Small intestine (tissue), 7 donors: ENCODE measurements around the gene AMMECR1. TPM values are rescaled to one million over a fixed set of nuclear protein-coding genes. Genes with fewer than 3 reads are reported as not detected.

Experiments
- DNase-seq, 2 donors: peaks; one replicate each; pipeline versions ENCODE4 v3.0.0 to v3.0.0-alpha.2; 2013
- FAIRE-seq: peaks from 2 replicates; lab custom pipeline; 2012; peaks lifted over from hg19 to GRCh38; lab: Jason Lieb, UNC
- H3K27ac ChIP-seq, 3 donors: one replicate each; pipeline ENCODE4 v1.5.1; 2013; ENCODE audit warnings: low read length in 2 of 3, mild to moderate bottlenecking in 2 of 3, control low read depth in 1 of 3, inconsistent platforms in 1 of 3, low read depth in 1 of 3, moderate library complexity in 1 of 3
- H3K27me3 ChIP-seq, 3 donors: one replicate each; pipeline ENCODE4 v1.6.1; 2013; ENCODE audit warnings: low read length in 3 of 3, inconsistent platforms in 1 of 3; ENCODE audit not compliant: control insufficient read depth in 3 of 3, insufficient read depth in 3 of 3
- H3K36me3 ChIP-seq, 3 donors: one replicate each; pipeline ENCODE4 v1.6.1; 2013; ENCODE audit warnings: low read length in 3 of 3, inconsistent platforms in 1 of 3, low read depth in 1 of 3, mild to moderate bottlenecking in 1 of 3, moderate library complexity in 1 of 3; ENCODE audit not compliant: control insufficient read depth in 3 of 3, insufficient read depth in 2 of 3
- H3K4me1 ChIP-seq, 3 donors: one replicate each; pipeline ENCODE4 v1.6.1; 2013; ENCODE audit warnings: low read length in 2 of 3, inconsistent platforms in 1 of 3, low read depth in 1 of 3, mild to moderate bottlenecking in 1 of 3, moderate library complexity in 1 of 3; ENCODE audit not compliant: control insufficient read depth in 3 of 3, insufficient read depth in 2 of 3
- H3K4me3 ChIP-seq, 3 donors: one replicate each; pipeline ENCODE4 v1.5.1; 2013; ENCODE audit warnings: low read length in 3 of 3, control low read depth in 1 of 3, inconsistent platforms in 1 of 3, low read depth in 1 of 3, mild to moderate bottlenecking in 1 of 3, moderate library complexity in 1 of 3
- H3K9me3 ChIP-seq, 2 donors: one replicate each; pipeline ENCODE4 v1.6.1; 2013; ENCODE audit warnings: low read depth in 1 of 2, low read length in 1 of 2; ENCODE audit not compliant: control insufficient read depth in 2 of 2, insufficient read depth in 1 of 2
- WGBS, 3 donors: extraction: QIAGEN DNeasy Blood & Tissue Kit; methylation state at CpG; one replicate each; pipeline ENCODE4 v1.1.7; 2013; 5-methylcytosine and 5-hydroxymethylcytosine counted together
- polyA plus RNA-seq, 4 donors: library from polyadenylated mRNA; stranded (reverse) in 3 of 4; unstranded in 1 of 4; fragments of 200-250 nt in 3 of 4; fragments of 120-200 nt in 1 of 4; gene quantifications; one replicate each; pipeline versions ENCODE4 v1.2.1 to v1.2.3, GENCODE V29; 2013
- donor health status: healthy with polysubstance abuse.
- donor health status: control.
- donor health status: control.
- donor health status: Bipolar disorder and iron deficiency.
- donor health status: healthy.

Gene AMMECR1
- polyA plus RNA-seq, 4 donors: 2.2 to 10.6 (median 4.1) TPM

GRCh38 chrX:110178179-110178865 lies 139.6 kb downstream of the AMMECR1 start:
- no peak overlapping the region for H3K4me3 ChIP-seq
- WGBS, 3 donors: 71 to 85% (median 75%) methylated on average over 5 of the region's 5 CpGs
- no peaks in the 10 kb centered on the region for H3K9me3 ChIP-seq
- H3K27me3 ChIP-seq: no peaks in the 10 kb centered on the region
- no peaks in the 10 kb centered on the region for H3K4me1 ChIP-seq
- DNase-seq (peak; percentile 8 to 53), FAIRE-seq (no peak)
- peaks cover 0 to 50% (median 0%) of the 10 kb centered on the region in 3 donors for H3K36me3 ChIP-seq
- no peak overlapping the region for H3K27ac ChIP-seq

- WGBS, 3 donors: 77 to 96% (median 78%) methylated on average over 2 to 3 of the region's 3 CpGs
- peaks cover 0 to 61% (median 0%) of the 10 kb centered on the region in 3 donors for H3K36me3 ChIP-seq
- no peaks in the 10 kb centered on the region for H3K9me3 ChIP-seq
- DNase-seq (no peak), FAIRE-seq (no peak)
- no peaks in the 10 kb centered on the region for H3K27me3 ChIP-seq
- no peaks in the 10 kb centered on the region for H3K4me1 ChIP-seq
- no peak overlapping the region for H3K27ac ChIP-seq
- no peak overlapping the region for H3K4me3 ChIP-seq
These were observed 142.2 kb downstream of the AMMECR1 start for GRCh38 chrX:110175696-110176095.

GRCh38 chrX:110175146-110175545 lies 142.7 kb downstream of the AMMECR1 start:
- 84 to 86% (median 85%) methylated on average over 4 of the region's 4 CpGs for WGBS, 3 donors
- no peaks in the 10 kb centered on the region for H3K9me3 ChIP-seq
- FAIRE-seq: no peak
- no peak for DNase-seq
- no peak overlapping the region for H3K4me3 ChIP-seq
- H3K27me3 ChIP-seq: no peaks in the 10 kb centered on the region
- no peaks in the 10 kb centered on the region for H3K4me1 ChIP-seq
- peaks cover 0 to 60% (median 0%) of the 10 kb centered on the region in 3 donors for H3K36me3 ChIP-seq
- H3K27ac ChIP-seq: no peak overlapping the region

GRCh38 chrX:110173192-110174175 lies 144.4 kb downstream of the AMMECR1 start:
- no peak overlapping the region for H3K4me3 ChIP-seq
- DNase-seq (no peak), FAIRE-seq (no peak)
- 76 to 90% (median 89%) methylated on average over 19 of the region's 19 CpGs for WGBS, 3 donors
- peaks cover 0 to 53% (median 0%) of the 10 kb centered on the region in 3 donors for H3K36me3 ChIP-seq
- H3K4me1 ChIP-seq: no peaks in the 10 kb centered on the region
- no peaks in the 10 kb centered on the region for H3K9me3 ChIP-seq
- H3K27ac ChIP-seq: no peak overlapping the region
- H3K27me3 ChIP-seq: no peaks in the 10 kb centered on the region

- Histone ChIP-seq H3K36me3 (peaks cover 0 to 55% (median 0%) of the 10 kb centered on the region in 3 donors), H3K27ac (no peak overlapping the region), H3K27me3 (no peaks in the 10 kb centered on the region), H3K4me1 (no peaks in the 10 kb centered on the region), H3K9me3 (no peaks in the 10 kb centered on the region), H3K4me3 (no peak overlapping the region)
- WGBS, 3 donors: 86 to 98% (median 91%) methylated on average over 7 to 10 of the region's 10 CpGs
- FAIRE-seq (no peak), DNase-seq (no peak)
These were observed 145.7 kb downstream of the AMMECR1 start for GRCh38 chrX:110172215-110172614.

- DNase-seq (no peak), FAIRE-seq (no peak)
- Histone ChIP-seq H3K36me3 (peaks cover 0 to 51% (median 0%) of the 10 kb centered on the region in 3 donors), H3K9me3 (no peaks in the 10 kb centered on the region), H3K4me1 (no peaks in the 10 kb centered on the region), H3K4me3 (no peak overlapping the region), H3K27ac (no peak overlapping the region), H3K27me3 (no peaks in the 10 kb centered on the region)
- WGBS, 3 donors: 78 to 90% (median 87%) methylated on average over 5 of the region's 5 CpGs
These were observed 146.4 kb downstream of the AMMECR1 start for GRCh38 chrX:110171442-110171841.

- Histone ChIP-seq H3K36me3 (peaks cover 0 to 37% (median 0%) of the 10 kb centered on the region in 3 donors), H3K27me3 (no peaks in the 10 kb centered on the region), H3K4me3 (no peak overlapping the region), H3K27ac (no peak overlapping the region), H3K4me1 (no peaks in the 10 kb centered on the region), H3K9me3 (no peaks in the 10 kb centered on the region)
- WGBS, 3 donors: 90 to 98% (median 97%) methylated on average over 3 of the region's 3 CpGs
- DNase-seq (no peak), FAIRE-seq (no peak)
These were observed 147.9 kb downstream of the AMMECR1 start for GRCh38 chrX:110170029-110170428.

- Histone ChIP-seq H3K36me3 (peaks cover 0 to 31% (median 0%) of the 10 kb centered on the region in 3 donors), H3K4me3 (no peak overlapping the region), H3K27ac (no peak overlapping the region), H3K4me1 (no peaks in the 10 kb centered on the region), H3K9me3 (no peaks in the 10 kb centered on the region), H3K27me3 (no peaks in the 10 kb centered on the region)
- DNase-seq (no peak), FAIRE-seq (no peak)
- WGBS, 3 donors: 69 to 95% (median 88%) methylated on average over 4 of the region's 4 CpGs
These were observed 149.3 kb downstream of the AMMECR1 start for GRCh38 chrX:110168585-110168984.
